ENCODE results near the gene CCNF.

CCNF gene

DNA sequence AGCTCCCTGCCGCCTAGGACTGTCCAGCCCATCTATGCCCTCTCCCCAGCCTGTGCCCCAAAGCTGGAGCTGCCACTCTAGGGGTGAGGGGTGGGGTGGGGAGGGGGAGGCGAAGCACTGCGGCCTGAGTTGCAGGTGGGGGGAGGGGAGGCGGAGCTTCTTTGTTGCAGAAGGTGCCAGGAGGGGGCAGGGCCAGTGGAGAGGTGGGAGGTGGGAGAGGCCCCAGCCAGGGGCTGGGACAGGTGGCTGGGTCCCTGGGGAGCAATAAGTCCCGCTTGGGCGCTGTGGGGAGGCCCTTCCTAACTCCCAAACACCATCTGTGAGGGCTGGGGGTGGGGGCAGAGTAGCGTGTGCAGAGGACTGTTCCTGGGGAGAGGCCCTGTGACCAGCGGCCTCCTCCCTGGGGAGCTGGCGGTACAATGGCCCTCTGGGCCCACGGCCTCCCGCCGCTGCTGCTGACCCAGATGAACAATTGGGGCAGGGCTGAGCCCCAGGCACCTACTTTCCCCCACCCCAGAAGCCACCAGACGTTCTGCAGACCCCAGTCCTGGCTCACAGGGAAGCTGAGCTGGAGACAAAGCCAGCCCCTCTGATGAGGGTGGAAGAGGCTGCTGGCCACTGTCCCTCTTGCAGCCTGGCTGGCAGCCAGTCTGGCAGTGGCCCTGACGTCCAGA is 39.6 kb downstream of the CCNF start:
- peaks cover 28% of the 10 kb centered on the region for H3K27me3 ChIP-seq (ENCODE audit: low read depth, low read length)
- no peaks in the 10 kb centered on the region for H3K9me3 ChIP-seq (ENCODE audit: control insufficient read depth in 1 of 2, low read length in 2 of 2)
- H3K4me3 ChIP-seq (ENCODE audit: low read depth in 1 of 2, low read length in 2 of 2) = peak overlapping the region in 1 of 2 donors; percentile 59
- H3K27ac ChIP-seq (ENCODE audit: low read length) = no peak overlapping the region
- no peaks in the 10 kb centered on the region for H3K36me3 ChIP-seq (ENCODE audit: control insufficient read depth in 1 of 2, insufficient read depth in 2 of 2, low read length in 2 of 2)
- peaks cover 0 to 38% of the 10 kb centered on the region in 2 donors for H3K4me1 ChIP-seq (ENCODE audit: control insufficient read depth in 1 of 2, insufficient read depth in 2 of 2, low read length in 2 of 2)

DNA sequence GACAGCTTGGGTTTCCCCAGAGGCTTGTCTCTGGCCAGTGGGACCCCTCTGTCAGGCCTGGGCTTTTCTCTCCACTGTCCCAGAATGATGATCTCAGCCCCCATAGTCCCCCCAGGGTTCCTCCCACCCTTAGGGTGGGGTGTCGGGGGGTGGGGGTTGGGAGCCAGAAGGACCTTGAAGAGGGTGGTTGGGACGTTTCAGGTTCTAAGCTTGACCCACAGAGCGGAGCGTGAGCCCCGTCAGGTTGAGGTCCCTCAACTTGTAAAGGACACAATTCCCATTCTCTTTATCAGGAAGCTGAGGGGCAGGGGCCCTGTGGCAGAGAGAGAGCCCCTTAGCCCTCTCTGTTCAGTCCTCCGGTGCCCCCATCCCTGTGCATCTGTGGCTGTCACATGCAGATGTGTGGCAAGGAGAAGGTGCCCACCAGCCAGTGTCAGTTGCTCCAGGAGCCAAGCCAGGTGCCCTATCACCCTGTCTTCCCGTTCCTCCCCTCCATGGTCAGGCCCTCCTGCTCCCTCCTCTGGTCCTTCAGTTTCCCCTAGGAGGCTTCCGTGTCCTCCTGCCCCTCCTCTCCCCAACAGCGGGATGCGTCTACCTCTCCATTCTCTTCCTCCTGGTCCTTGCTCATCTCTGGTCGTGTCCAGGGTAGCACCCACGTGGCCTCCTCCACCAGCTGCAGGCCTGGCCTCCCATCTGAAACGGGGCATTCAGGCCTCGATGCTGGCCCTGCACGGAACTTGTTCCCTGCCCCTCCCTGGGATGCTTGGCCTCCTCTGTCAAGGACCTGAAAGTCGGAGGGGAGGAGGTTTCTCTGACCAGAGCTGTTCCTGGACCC is 40.4 kb downstream of the CCNF start:
- H3K4me3 ChIP-seq (ENCODE audit: low read depth in 1 of 2, low read length in 2 of 2) = no peak overlapping the region
- H3K4me1 ChIP-seq (ENCODE audit: control insufficient read depth in 1 of 2, insufficient read depth in 2 of 2, low read length in 2 of 2) = peaks cover 0 to 45% of the 10 kb centered on the region in 2 donors
- no peak overlapping the region for H3K27ac ChIP-seq (ENCODE audit: low read length)
- no peaks in the 10 kb centered on the region for H3K36me3 ChIP-seq (ENCODE audit: control insufficient read depth in 1 of 2, insufficient read depth in 2 of 2, low read length in 2 of 2)
- peaks cover 28% of the 10 kb centered on the region for H3K27me3 ChIP-seq (ENCODE audit: low read depth, low read length)
- no peaks in the 10 kb centered on the region for H3K9me3 ChIP-seq (ENCODE audit: control insufficient read depth in 1 of 2, low read length in 2 of 2)

GRCh38 chr16:2470234-2470601 is 41.0 kb downstream of the CCNF start:
- no peaks in the 10 kb centered on the region for H3K9me3 ChIP-seq (ENCODE audit: control insufficient read depth in 1 of 2, low read length in 2 of 2)
- H3K4me3 ChIP-seq (ENCODE audit: low read depth in 1 of 2, low read length in 2 of 2) = no peak overlapping the region
- peaks cover 0 to 46% of the 10 kb centered on the region in 2 donors for H3K4me1 ChIP-seq (ENCODE audit: control insufficient read depth in 1 of 2, insufficient read depth in 2 of 2, low read length in 2 of 2)
- H3K27ac ChIP-seq (ENCODE audit: low read length) = no peak overlapping the region
- H3K36me3 ChIP-seq (ENCODE audit: control insufficient read depth in 1 of 2, insufficient read depth in 2 of 2, low read length in 2 of 2) = no peaks in the 10 kb centered on the region
- H3K27me3 ChIP-seq (ENCODE audit: low read depth, low read length) = peaks cover 28% of the 10 kb centered on the region

GRCh38 chr16:2470603-2471015 is 41.4 kb downstream of the CCNF start:
- no peaks in the 10 kb centered on the region for H3K9me3 ChIP-seq (ENCODE audit: control insufficient read depth in 1 of 2, low read length in 2 of 2)
- peak overlapping the region in 1 of 2 donors; percentile 41 for H3K4me3 ChIP-seq (ENCODE audit: low read depth in 1 of 2, low read length in 2 of 2)
- H3K27ac ChIP-seq (ENCODE audit: low read length) = no peak overlapping the region
- H3K27me3 ChIP-seq (ENCODE audit: low read depth, low read length) = peaks cover 28% of the 10 kb centered on the region
- H3K36me3 ChIP-seq (ENCODE audit: control insufficient read depth in 1 of 2, insufficient read depth in 2 of 2, low read length in 2 of 2) = no peaks in the 10 kb centered on the region
- peaks cover 0 to 48% of the 10 kb centered on the region in 2 donors for H3K4me1 ChIP-seq (ENCODE audit: control insufficient read depth in 1 of 2, insufficient read depth in 2 of 2, low read length in 2 of 2)

GRCh38 chr16:2471016-2471652 is 41.9 kb downstream of the CCNF start, which contains the start of gene NTN3:
TSS of gene NTN3 (plus strand) at chr16:2471297. CDS start at chr16:2471702, 405 bp downstream.
- no peak within 1 kb of the TSS for H3K27ac ChIP-seq (ENCODE audit: low read length)
- peak within 1 kb of the TSS in 1 of 2 donors; percentile 41 for H3K4me3 ChIP-seq (ENCODE audit: low read depth in 1 of 2, low read length in 2 of 2)
- H3K4me1 ChIP-seq (ENCODE audit: control insufficient read depth in 1 of 2, insufficient read depth in 2 of 2, low read length in 2 of 2) = peaks cover 3 to 53% of the 10 kb centered on the region in 2 donors
- H3K36me3 ChIP-seq (ENCODE audit: control insufficient read depth in 1 of 2, insufficient read depth in 2 of 2, low read length in 2 of 2) = no peaks in the 10 kb centered on the region
- no peaks in the 10 kb centered on the region for H3K9me3 ChIP-seq (ENCODE audit: control insufficient read depth in 1 of 2, low read length in 2 of 2)
- peaks cover 28% of the 10 kb centered on the region for H3K27me3 ChIP-seq (ENCODE audit: low read depth, low read length)

DNA sequence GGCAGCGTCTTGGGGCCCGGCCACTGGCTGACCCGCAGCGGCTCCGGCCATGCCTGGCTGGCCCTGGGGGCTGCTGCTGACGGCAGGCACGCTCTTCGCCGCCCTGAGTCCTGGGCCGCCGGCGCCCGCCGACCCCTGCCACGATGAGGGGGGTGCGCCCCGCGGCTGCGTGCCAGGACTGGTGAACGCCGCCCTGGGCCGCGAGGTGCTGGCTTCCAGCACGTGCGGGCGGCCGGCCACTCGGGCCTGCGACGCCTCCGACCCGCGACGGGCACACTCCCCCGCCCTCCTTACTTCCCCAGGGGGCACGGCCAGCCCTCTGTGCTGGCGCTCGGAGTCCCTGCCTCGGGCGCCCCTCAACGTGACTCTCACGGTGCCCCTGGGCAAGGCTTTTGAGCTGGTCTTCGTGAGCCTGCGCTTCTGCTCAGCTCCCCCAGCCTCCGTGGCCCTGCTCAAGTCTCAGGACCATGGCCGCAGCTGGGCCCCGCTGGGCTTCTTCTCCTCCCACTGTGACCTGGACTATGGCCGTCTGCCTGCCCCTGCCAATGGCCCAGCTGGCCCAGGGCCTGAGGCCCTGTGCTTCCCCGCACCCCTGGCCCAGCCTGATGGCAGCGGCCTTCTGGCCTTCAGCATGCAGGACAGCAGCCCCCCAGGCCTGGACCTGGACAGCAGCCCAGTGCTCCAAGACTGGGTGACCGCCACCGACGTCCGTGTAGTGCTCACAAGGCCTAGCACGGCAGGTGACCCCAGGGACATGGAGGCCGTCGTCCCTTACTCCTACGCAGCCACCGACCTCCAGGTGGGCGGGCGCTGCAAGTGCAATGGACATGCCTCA is 42.6 kb downstream of the CCNF start:
- Histone ChIP-seq H3K9me3 (ENCODE audit: control insufficient read depth in 1 of 2, low read length in 2 of 2) (no peaks in the 10 kb centered on the region), H3K4me3 (ENCODE audit: low read depth in 1 of 2, low read length in 2 of 2) (peak overlapping the region in 1 of 2 donors; percentile 41), H3K27ac (ENCODE audit: low read length) (no peak overlapping the region), H3K4me1 (ENCODE audit: control insufficient read depth in 1 of 2, insufficient read depth in 2 of 2, low read length in 2 of 2) (peaks cover 3 to 55% of the 10 kb centered on the region in 2 donors), H3K27me3 (ENCODE audit: low read depth, low read length) (peaks cover 28% of the 10 kb centered on the region), H3K36me3 (ENCODE audit: control insufficient read depth in 1 of 2, insufficient read depth in 2 of 2, low read length in 2 of 2) (no peaks in the 10 kb centered on the region)

GRCh38 chr16:2472488-2472864 is 43.2 kb downstream of the CCNF start:
- Histone ChIP-seq H3K9me3 (ENCODE audit: control insufficient read depth in 1 of 2, low read length in 2 of 2) (no peaks in the 10 kb centered on the region), H3K4me3 (ENCODE audit: low read depth in 1 of 2, low read length in 2 of 2) (no peak overlapping the region), H3K27ac (ENCODE audit: low read length) (no peak overlapping the region), H3K36me3 (ENCODE audit: control insufficient read depth in 1 of 2, insufficient read depth in 2 of 2, low read length in 2 of 2) (no peaks in the 10 kb centered on the region), H3K4me1 (ENCODE audit: control insufficient read depth in 1 of 2, insufficient read depth in 2 of 2, low read length in 2 of 2) (peaks cover 3 to 55% of the 10 kb centered on the region in 2 donors), H3K27me3 (ENCODE audit: low read depth, low read length) (peaks cover 28% of the 10 kb centered on the region)

DNA sequence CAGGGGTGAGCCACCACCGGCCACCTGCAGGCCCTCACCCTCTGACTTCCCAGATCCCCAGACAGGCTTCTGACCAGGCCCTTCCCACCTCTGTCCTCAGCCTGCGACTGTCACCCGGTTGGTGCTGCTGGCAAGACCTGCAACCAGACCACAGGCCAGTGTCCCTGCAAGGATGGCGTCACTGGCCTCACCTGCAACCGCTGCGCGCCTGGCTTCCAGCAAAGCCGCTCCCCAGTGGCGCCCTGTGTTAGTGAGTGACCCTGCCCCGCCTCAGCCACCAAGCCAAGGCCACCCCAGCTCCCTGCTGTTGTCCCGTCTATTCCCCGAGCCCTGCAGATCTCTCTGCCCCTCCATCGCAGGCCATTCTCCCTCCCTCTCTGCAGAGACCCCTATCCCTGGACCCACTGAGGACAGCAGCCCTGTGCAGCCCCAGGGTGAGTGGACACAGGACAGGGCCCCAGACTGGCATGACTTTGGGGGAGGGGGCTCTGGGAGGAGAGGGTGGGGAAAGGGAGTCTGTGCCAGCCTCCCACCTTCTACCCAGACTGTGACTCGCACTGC is 43.7 kb downstream of the CCNF start:
- Histone ChIP-seq H3K36me3 (ENCODE audit: control insufficient read depth in 1 of 2, insufficient read depth in 2 of 2, low read length in 2 of 2) (no peaks in the 10 kb centered on the region), H3K4me1 (ENCODE audit: control insufficient read depth in 1 of 2, insufficient read depth in 2 of 2, low read length in 2 of 2) (peaks cover 3 to 52% of the 10 kb centered on the region in 2 donors), H3K27ac (ENCODE audit: low read length) (no peak overlapping the region), H3K4me3 (ENCODE audit: low read depth in 1 of 2, low read length in 2 of 2) (no peak overlapping the region), H3K27me3 (ENCODE audit: low read depth, low read length) (peaks cover 28% of the 10 kb centered on the region), H3K9me3 (ENCODE audit: control insufficient read depth in 1 of 2, low read length in 2 of 2) (no peaks in the 10 kb centered on the region)

- Histone ChIP-seq H3K9me3 (ENCODE audit: control insufficient read depth in 1 of 2, low read length in 2 of 2) (no peaks in the 10 kb centered on the region), H3K4me3 (ENCODE audit: low read depth in 1 of 2, low read length in 2 of 2) (peak overlapping the region in 1 of 2 donors; percentile 39), H3K36me3 (ENCODE audit: control insufficient read depth in 1 of 2, insufficient read depth in 2 of 2, low read length in 2 of 2) (no peaks in the 10 kb centered on the region), H3K4me1 (ENCODE audit: control insufficient read depth in 1 of 2, insufficient read depth in 2 of 2, low read length in 2 of 2) (peaks cover 3 to 47% of the 10 kb centered on the region in 2 donors), H3K27ac (ENCODE audit: low read length) (no peak overlapping the region), H3K27me3 (ENCODE audit: low read depth, low read length) (peaks cover 28% of the 10 kb centered on the region)
Measured at GRCh38 chr16:2473446-2473926, 44.2 kb downstream of the CCNF start.

- peaks cover 24% of the 10 kb centered on the region for H3K27me3 ChIP-seq (ENCODE audit: low read depth, low read length)
- H3K4me3 ChIP-seq (ENCODE audit: low read depth in 1 of 2, low read length in 2 of 2) = peak overlapping the region; percentile 50 to 77
- H3K9me3 ChIP-seq (ENCODE audit: control insufficient read depth in 1 of 2, low read length in 2 of 2) = no peaks in the 10 kb centered on the region
- no peaks in the 10 kb centered on the region for H3K36me3 ChIP-seq (ENCODE audit: control insufficient read depth in 1 of 2, insufficient read depth in 2 of 2, low read length in 2 of 2)
- H3K27ac ChIP-seq (ENCODE audit: low read length) = no peak overlapping the region
- H3K4me1 ChIP-seq (ENCODE audit: control insufficient read depth in 1 of 2, insufficient read depth in 2 of 2, low read length in 2 of 2) = peaks cover 3 to 39% of the 10 kb centered on the region in 2 donors
Measured at GRCh38 chr16:2473999-2474876, 45.0 kb downstream of the CCNF start.
